SK-N-SH treated with all-trans-retinoic acid at 6 μM for 48 hours (cell line): Measurements from ENCODE around the gene BACH2.

Experiments
- ATAC-seq: fragments of 200-7000 bp; cut with Tn5 transposase; 3 replicates; pipeline ENCODE4 v1.9.1; 2020; ENCODE audit warnings: mild to moderate bottlenecking, moderate library complexity
- BACH2 ChIP-seq: fragments of 250-450 bp; sonication (Bioruptor Pico); IDR thresholded peaks from 2 replicates; pipeline ENCODE4 v1.9.0; 2021; ENCODE audit warnings: mild to moderate bottlenecking, borderline replicate concordance
- CREB5 ChIP-seq: fragments of 250-450 bp; sonication (Bioruptor Pico); IDR thresholded peaks from 2 replicates; pipeline ENCODE4 v1.5.1; 2020; ENCODE audit warnings: low read depth, mild to moderate bottlenecking, moderate library complexity
- CSDC2 ChIP-seq: fragments of 250-450 bp; sonication (Bioruptor Pico); IDR thresholded peaks from 2 replicates; pipeline ENCODE4 v1.5.0; 2020; ENCODE audit warnings: mild to moderate bottlenecking, moderate library complexity
- CSRNP3 ChIP-seq: fragments of 250-450 bp; sonication (Bioruptor Pico); IDR thresholded peaks from 2 replicates; pipeline ENCODE4 v1.5.1; 2021; ENCODE audit warnings: mild to moderate bottlenecking, moderate library complexity
- GLIS3 ChIP-seq: fragments of 250-450 bp; sonication (Bioruptor Pico); IDR thresholded peaks from 2 replicates; pipeline ENCODE4 v1.5.0; 2020; ENCODE audit warnings: mild to moderate bottlenecking, moderate library complexity
- ISL1 ChIP-seq: fragments of 250-450 bp; sonication (Bioruptor Pico); IDR thresholded peaks from 2 replicates; pipeline ENCODE4 v2.1.2; 2022; ENCODE audit warnings: mild to moderate bottlenecking, moderate library complexity
- OSR1 ChIP-seq: fragments of 250-450 bp; sonication (Bioruptor Pico); IDR thresholded peaks from 2 replicates; pipeline ENCODE4 v1.8.0; 2022; ENCODE audit warnings: moderate library complexity, mild to moderate bottlenecking, inconsistent platforms
- PPARA ChIP-seq: fragments of 250-450 bp; sonication (Bioruptor Pico); IDR thresholded peaks from 2 replicates; pipeline ENCODE4 v1.5.0; 2020; ENCODE audit warnings: mild to moderate bottlenecking, borderline replicate concordance
- RARB ChIP-seq: fragments of 250-450 bp; sonication (Bioruptor Pico); IDR thresholded peaks from 2 replicates; pipeline ENCODE4 v1.8.0; 2021; ENCODE audit warnings: mild to moderate bottlenecking, moderate library complexity
- SNAI2 ChIP-seq: fragments of 250-450 bp; sonication (Bioruptor Pico); IDR thresholded peaks from 2 replicates; pipeline ENCODE4 v1.5.0; 2020; ENCODE audit warnings: mild to moderate bottlenecking, moderate library complexity
- TCF4 ChIP-seq: fragments of 250-450 bp; sonication (Bioruptor Pico); IDR thresholded peaks from 2 replicates; pipeline ENCODE4 v1.8.0; 2021; ENCODE audit warnings: mild to moderate bottlenecking, moderate library complexity, borderline replicate concordance
- TOX ChIP-seq: fragments of 250-450 bp; sonication (Bioruptor Pico); IDR thresholded peaks from 2 replicates; pipeline ENCODE4 v1.8.0; 2021; ENCODE audit warnings: mild to moderate bottlenecking, moderate library complexity, borderline replicate concordance
- TSHZ2 ChIP-seq: fragments of 250-450 bp; sonication (Bioruptor Pico); IDR thresholded peaks from 2 replicates; pipeline ENCODE4 v1.5.0; 2020; ENCODE audit warnings: mild to moderate bottlenecking, moderate library complexity
- ZC3H10 ChIP-seq: fragments of 250-450 bp; sonication (Bioruptor Pico); IDR thresholded peaks from 2 replicates; pipeline ENCODE4 v1.5.1; 2021; ENCODE audit warnings: mild to moderate bottlenecking, moderate library complexity
- ZFP3 ChIP-seq: fragments of 250-450 bp; sonication (Bioruptor Pico); IDR thresholded peaks from 2 replicates; pipeline ENCODE4 v1.5.0; 2020; ENCODE audit warnings: mild to moderate bottlenecking, moderate library complexity
- ZFP30 ChIP-seq: fragments of 450-650 bp; formaldehyde crosslinking; IDR thresholded peaks from 2 replicates; pipeline ENCODE4 v1.5.0; 2022; ENCODE audit warnings: mild to moderate bottlenecking, moderate library complexity
- ZNF565 ChIP-seq: fragments of 450-650 bp; formaldehyde crosslinking; conservative IDR thresholded peaks from 2 replicates; pipeline ENCODE4 v1.5.0; 2020; ENCODE audit warnings: low read depth, mild to moderate bottlenecking, moderate library complexity
- ZNF70 ChIP-seq: fragments of 450-650 bp; formaldehyde crosslinking; IDR thresholded peaks from 2 replicates; pipeline ENCODE4 v1.5.0; 2020; ENCODE audit warnings: mild to moderate bottlenecking, moderate library complexity
- ZNF8 ChIP-seq: fragments of 450-650 bp; formaldehyde crosslinking; IDR thresholded peaks from 2 replicates; pipeline ENCODE4 v1.5.0; 2020; ENCODE audit warnings: mild to moderate bottlenecking, moderate library complexity

BACH2 gene

GRCh38 chr6:90044833-90045381, 251.7 kb downstream of the BACH2 start (continued):
- peak; percentile 70 for TF ChIP-seq CREB5 (CRISPR knock-in tag)

- ATAC-seq = no peak
- TF ChIP-seq ZNF565 (CRISPR knock-in tag) = no peak
- TF ChIP-seq ZFP3 = no peak
- no peak for TF ChIP-seq ZNF8 (CRISPR knock-in tag)
- no peak for TF ChIP-seq SNAI2
- TF ChIP-seq, all 23 proteins: peak for 0
Measured at GRCh38 chr6:90044182-90044832, 252.3 kb downstream of the BACH2 start.

- no peak for TF ChIP-seq ZC3H10 (CRISPR knock-in tag)
- no peak for TF ChIP-seq TOX (CRISPR knock-in tag)
- TF ChIP-seq ZFP30 (CRISPR knock-in tag) = no peak
- TF ChIP-seq SNAI2 = no peak
- TF ChIP-seq RARB (CRISPR knock-in tag) = no peak
- no peak for TF ChIP-seq CSRNP3
- no peak for ATAC-seq
Measured at GRCh38 chr6:90040931-90041330, 255.7 kb downstream of the BACH2 start.

GRCh38 chr6:90039911-90040310, 256.7 kb downstream of the BACH2 start:
- no peak for ATAC-seq
- TF ChIP-seq ISL1 (CRISPR knock-in tag) = no peak
- TF ChIP-seq ZC3H10 (CRISPR knock-in tag) = no peak
- no peak for TF ChIP-seq PPARA (CRISPR knock-in tag)
- TF ChIP-seq ZNF565 (CRISPR knock-in tag) = no peak
- TF ChIP-seq CREB5 (CRISPR knock-in tag) = no peak
- no peak for TF ChIP-seq GLIS3 (CRISPR knock-in tag)
- no peak for TF ChIP-seq TSHZ2
- no peak for TF ChIP-seq ZNF70 (CRISPR knock-in tag)
- TF ChIP-seq CSRNP3 = no peak
- no peak for TF ChIP-seq TOX (CRISPR knock-in tag)
- TF ChIP-seq SNAI2 = no peak
- no peak for TF ChIP-seq OSR1 (CRISPR knock-in tag)
- TF ChIP-seq ZNF8 (CRISPR knock-in tag) = no peak
- no peak for TF ChIP-seq CSDC2
- no peak for TF ChIP-seq RARB (CRISPR knock-in tag)
- TF ChIP-seq TCF4 (CRISPR knock-in tag) = no peak
- TF ChIP-seq BACH2 = no peak
- TF ChIP-seq, all 23 proteins: peak for 0
